ENCODE measurements around the gene MTUS2. TPM values are rescaled to one million over a fixed set of nuclear protein-coding genes. Genes with fewer than 3 reads are reported as not detected.

The MTUS2 gene
- total and polyA plus RNA-seq, 10 donors = 0.20 to 3.2 (median 0.85) TPM

DNA sequence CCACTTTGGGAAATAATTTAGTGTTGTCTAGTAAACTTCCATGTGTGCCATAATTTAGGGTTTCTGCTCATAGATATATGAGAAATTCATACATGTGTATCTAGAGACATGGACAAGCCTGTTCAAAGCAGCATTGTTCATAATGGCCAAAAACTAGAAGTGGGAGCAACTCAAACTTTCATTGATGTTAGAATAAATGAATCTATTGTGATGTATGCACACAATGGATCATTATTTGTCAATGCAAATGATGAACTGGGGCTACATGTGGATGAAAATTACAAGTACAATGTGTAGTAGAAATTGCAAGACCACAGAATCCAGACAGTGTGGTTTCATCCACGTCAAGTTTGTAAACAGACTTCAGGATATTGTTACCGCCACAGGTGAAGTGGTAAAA is 490.7 kb downstream of the MTUS2 start:
- no peak for DNase-seq
- intact Hi-C loops (cut with DNase I; ENCODE audit: low total_unique reads) = no loop called here
- H3K27ac ChIP-seq = no peak overlapping the region
- H3K36me3 ChIP-seq = no peaks in the 10 kb centered on the region
- no peaks in the 10 kb centered on the region for H3K27me3 ChIP-seq (replicated peaks in 1 of 7)
- TF ChIP-seq POLR2A (IDR thresholded peaks at IDR 0.05) = no peak
- TF ChIP-seq POLR2AphosphoS5 (IDR thresholded peaks at IDR 0.05) = no peak
- TF ChIP-seq, protein P1, sequence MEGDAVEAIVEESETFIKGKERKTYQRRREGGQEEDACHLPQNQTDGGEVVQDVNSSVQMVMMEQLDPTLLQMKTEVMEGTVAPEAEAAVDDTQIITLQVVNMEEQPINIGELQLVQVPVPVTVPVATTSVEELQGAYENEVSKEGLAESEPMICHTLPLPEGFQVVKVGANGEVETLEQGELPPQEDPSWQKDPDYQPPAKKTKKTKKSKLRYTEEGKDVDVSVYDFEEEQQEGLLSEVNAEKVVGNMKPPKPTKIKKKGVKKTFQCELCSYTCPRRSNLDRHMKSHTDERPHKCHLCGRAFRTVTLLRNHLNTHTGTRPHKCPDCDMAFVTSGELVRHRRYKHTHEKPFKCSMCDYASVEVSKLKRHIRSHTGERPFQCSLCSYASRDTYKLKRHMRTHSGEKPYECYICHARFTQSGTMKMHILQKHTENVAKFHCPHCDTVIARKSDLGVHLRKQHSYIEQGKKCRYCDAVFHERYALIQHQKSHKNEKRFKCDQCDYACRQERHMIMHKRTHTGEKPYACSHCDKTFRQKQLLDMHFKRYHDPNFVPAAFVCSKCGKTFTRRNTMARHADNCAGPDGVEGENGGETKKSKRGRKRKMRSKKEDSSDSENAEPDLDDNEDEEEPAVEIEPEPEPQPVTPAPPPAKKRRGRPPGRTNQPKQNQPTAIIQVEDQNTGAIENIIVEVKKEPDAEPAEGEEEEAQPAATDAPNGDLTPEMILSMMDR (IDR thresholded peaks at IDR 0.05 in 8 of 11, conservative IDR thresholded peaks at IDR 0.05 in 3 of 11) = no peak
- no peak overlapping the region for H3K4me3 ChIP-seq
- H3K9me3 ChIP-seq = peaks cover 0 to 26% (median 18%) of the 10 kb centered on the region in 8 donors
- 68 to 76% (median 73%) methylated on average over 2 of the region's 2 CpGs for WGBS, 5 donors
- no peaks in the 10 kb centered on the region for H3K4me1 ChIP-seq

DNA sequence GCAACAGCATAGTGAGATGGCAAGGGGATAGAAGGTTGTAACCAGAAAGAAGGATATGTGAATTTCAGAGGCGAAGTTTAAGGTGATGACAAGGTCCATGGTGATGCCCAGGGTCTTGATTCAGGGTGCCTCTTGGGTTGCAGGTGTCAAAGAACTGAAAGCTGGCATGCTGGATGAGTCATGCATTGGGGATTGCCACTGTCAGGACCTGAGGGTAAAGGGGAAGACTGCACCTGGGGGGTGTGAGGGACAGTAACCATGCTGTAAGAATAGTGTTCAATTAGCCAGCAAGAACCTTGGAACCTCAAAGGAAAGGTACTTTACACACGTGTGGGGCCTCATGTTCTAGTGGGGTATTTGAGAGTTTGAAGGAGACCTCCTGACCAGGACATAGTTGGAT is 495.7 kb downstream of the MTUS2 start:
- intact Hi-C loops (cut with DNase I; ENCODE audit: low total_unique reads) = no loop called here
- TF ChIP-seq, protein P1 (IDR thresholded peaks at IDR 0.05 in 8 of 11, conservative IDR thresholded peaks at IDR 0.05 in 3 of 11) = no peak
- TF ChIP-seq POLR2A (IDR thresholded peaks at IDR 0.05) (no peak), POLR2AphosphoS5 (IDR thresholded peaks at IDR 0.05) (no peak)
- Histone ChIP-seq H3K4me3 (no peak overlapping the region), H3K27ac (no peak overlapping the region), H3K27me3 (replicated peaks in 1 of 7) (no peaks in the 10 kb centered on the region), H3K4me1 (no peaks in the 10 kb centered on the region), H3K36me3 (no peaks in the 10 kb centered on the region), H3K9me3 (peaks cover 0 to 5% (median 0%) of the 10 kb centered on the region in 8 donors)
- 65 to 81% (median 72%) methylated on average over 2 of the region's 2 CpGs for WGBS, 5 donors
- no peak for DNase-seq

DNA sequence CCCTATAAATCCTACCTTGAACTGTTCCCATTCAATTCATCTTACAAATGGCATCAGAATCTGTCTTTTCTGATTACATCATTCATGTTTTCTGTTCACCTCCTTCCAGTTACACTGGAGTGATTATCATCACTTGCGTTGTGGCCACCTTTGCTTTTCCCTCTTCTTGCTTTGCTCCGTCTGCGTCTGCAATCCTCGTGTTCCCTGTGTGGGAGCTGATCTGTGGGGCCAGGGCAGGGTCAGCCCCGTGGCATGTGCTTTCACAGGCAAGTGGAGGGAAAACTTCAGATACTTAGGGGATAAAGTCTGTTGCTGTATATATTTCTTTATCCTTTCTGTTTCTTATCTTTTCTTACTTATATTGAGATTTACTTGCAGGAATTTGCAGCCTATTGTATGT is 497.7 kb downstream of the MTUS2 start:
- intact Hi-C loops (cut with DNase I; ENCODE audit: low total_unique reads) = no loop called here
- Histone ChIP-seq H3K4me1 (no peaks in the 10 kb centered on the region), H3K36me3 (no peaks in the 10 kb centered on the region), H3K4me3 (no peak overlapping the region), H3K27me3 (replicated peaks in 1 of 7) (peaks cover 0 to 7% (median 0%) of the 10 kb centered on the region in 7 donors), H3K9me3 (peaks cover 0 to 10% (median 5%) of the 10 kb centered on the region in 8 donors), H3K27ac (no peak overlapping the region)
- WGBS, 5 donors = 65 to 76% (median 67%) methylated on average over 5 of the region's 5 CpGs
- TF ChIP-seq, protein P1 (IDR thresholded peaks at IDR 0.05 in 8 of 11, conservative IDR thresholded peaks at IDR 0.05 in 3 of 11) = no peak
- TF ChIP-seq POLR2AphosphoS5 (IDR thresholded peaks at IDR 0.05) = no peak
- TF ChIP-seq POLR2A (IDR thresholded peaks at IDR 0.05) = no peak
- DNase-seq = no peak

DNA sequence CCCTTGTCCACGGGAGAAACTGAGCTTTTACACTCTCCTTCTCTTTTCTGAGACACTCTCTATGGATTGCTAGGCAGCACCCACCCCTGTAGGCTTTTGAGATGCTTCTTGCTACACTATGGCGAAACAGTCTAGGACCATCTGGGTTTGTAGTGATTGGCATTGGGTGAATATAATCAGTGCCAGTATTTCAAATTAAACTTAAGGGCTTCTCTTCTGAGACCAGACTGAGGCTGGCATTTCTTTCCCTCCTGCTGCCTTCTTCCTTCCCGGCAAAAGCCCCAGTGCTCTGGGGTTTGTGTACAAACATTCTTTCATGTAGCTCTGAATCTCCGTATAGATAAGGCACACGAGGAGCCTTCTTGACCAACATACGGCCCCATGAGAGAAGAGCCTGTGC is 498.6 kb downstream of the MTUS2 start:
- Histone ChIP-seq H3K27ac (no peak overlapping the region), H3K9me3 (peaks cover 0 to 10% (median 5%) of the 10 kb centered on the region in 8 donors), H3K4me3 (no peak overlapping the region), H3K4me1 (no peaks in the 10 kb centered on the region), H3K36me3 (no peaks in the 10 kb centered on the region), H3K27me3 (replicated peaks in 1 of 7) (peaks cover 0 to 8% (median 0%) of the 10 kb centered on the region in 7 donors)
- DNase-seq = no peak
- WGBS, 5 donors = 66 to 78% (median 73%) methylated on average over 6 of the region's 6 CpGs
- intact Hi-C loops (cut with DNase I; ENCODE audit: low total_unique reads) = no loop called here
- TF ChIP-seq, protein P1 (IDR thresholded peaks at IDR 0.05 in 8 of 11, conservative IDR thresholded peaks at IDR 0.05 in 3 of 11) = no peak
- TF ChIP-seq POLR2A (IDR thresholded peaks at IDR 0.05) = no peak
- no peak for TF ChIP-seq POLR2AphosphoS5 (IDR thresholded peaks at IDR 0.05)
